ENCODE data around the gene CNR1.

DNA sequence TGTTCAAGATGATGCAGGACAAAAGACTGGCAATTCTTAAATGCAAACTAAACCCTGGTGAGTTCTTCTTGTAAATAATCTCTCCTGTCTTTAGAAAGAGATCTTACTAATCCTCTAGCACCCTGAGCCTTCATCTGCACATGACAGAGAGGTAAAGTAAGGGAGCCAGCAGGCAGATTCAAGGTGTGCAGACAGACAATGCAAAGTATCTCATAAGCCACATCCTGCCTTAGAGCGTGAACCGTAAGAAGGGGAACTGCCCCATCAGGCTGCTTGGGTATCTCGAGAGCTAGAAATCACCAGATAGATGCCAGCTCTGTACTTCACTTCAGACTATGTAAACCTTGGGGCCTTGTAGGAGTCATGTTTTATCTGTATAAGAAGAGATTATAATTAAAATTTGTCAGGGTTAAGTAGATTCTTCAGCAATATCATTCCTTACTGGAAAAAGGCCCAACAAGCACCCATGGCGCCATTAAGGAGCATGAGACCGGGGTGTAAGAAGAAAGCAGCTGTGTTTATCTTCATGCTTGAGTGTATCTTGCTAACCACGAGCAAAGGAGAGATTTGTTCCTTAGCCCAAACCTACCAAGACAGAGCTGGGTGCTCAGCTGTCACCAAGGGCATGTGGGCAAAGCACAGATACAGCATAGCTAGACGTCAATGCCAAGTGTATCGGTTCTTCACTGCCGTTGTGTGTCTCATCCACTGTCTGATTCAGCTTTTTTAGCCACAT lies 24.4 kb downstream of the CNR1 start:
- no peak for TF ChIP-seq POLR2A (IDR thresholded peaks at IDR 0.05)
- TF ChIP-seq, protein P1, sequence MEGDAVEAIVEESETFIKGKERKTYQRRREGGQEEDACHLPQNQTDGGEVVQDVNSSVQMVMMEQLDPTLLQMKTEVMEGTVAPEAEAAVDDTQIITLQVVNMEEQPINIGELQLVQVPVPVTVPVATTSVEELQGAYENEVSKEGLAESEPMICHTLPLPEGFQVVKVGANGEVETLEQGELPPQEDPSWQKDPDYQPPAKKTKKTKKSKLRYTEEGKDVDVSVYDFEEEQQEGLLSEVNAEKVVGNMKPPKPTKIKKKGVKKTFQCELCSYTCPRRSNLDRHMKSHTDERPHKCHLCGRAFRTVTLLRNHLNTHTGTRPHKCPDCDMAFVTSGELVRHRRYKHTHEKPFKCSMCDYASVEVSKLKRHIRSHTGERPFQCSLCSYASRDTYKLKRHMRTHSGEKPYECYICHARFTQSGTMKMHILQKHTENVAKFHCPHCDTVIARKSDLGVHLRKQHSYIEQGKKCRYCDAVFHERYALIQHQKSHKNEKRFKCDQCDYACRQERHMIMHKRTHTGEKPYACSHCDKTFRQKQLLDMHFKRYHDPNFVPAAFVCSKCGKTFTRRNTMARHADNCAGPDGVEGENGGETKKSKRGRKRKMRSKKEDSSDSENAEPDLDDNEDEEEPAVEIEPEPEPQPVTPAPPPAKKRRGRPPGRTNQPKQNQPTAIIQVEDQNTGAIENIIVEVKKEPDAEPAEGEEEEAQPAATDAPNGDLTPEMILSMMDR (IDR thresholded peaks at IDR 0.05) = no peak

All from transverse colon (tissue), 3 donors.